ENCODE measurements around the gene LTF.

DNA sequence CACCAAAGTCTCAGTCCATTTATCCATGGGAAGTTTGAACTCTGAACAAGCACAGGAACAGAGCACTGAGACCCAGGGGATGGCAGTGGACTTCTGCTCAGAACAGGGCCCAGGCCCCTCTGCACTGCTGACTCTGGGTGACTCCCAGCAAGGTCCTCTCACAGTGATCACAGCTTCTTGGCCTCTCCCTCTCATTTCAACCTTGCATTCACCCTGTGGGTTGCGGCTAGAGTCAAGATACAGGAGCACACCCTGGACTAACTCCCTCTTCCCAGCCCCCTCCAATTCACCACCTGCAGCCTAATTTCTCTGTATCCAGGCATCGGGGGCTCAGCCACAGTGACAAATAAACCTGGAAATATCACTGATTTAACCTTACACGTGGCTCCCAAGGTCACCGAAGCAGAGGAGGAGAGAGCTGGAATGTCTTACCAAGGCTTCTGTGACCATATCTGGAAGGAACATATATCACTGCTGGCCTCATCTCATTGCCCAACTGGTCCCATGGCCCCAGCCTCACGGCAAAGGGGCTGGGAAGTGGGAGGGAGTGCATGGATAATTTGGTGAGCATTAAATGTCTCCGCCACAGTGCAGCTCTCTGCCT lies 34.3 kb upstream of the LTF start:
- TF ChIP-seq ZNF384 (IDR thresholded peaks at IDR 0.05) (no peak), ELF4 (IDR thresholded peaks at IDR 0.05) (no peak)
